ENCODE measurements around the gene PC.

PC gene

GRCh38 chr11:66907751-66908630 is 50.2 kb downstream of the PC start:
- DNase-seq, result no peak

- DNase-seq, result no peak
Measured at GRCh38 chr11:66906061-66906733, 52.0 kb downstream of the PC start.

- no peak for DNase-seq
Measured at GRCh38 chr11:66905631-66906030, 52.6 kb downstream of the PC start.

- DNase-seq, result no peak
Measured at GRCh38 chr11:66904981-66905521, 53.1 kb downstream of the PC start.

GRCh38 chr11:66904561-66904960 is 53.6 kb downstream of the PC start:
- DNase-seq, result no peak

- no peak for DNase-seq
Measured at GRCh38 chr11:66904055-66904454, 54.1 kb downstream of the PC start.

GRCh38 chr11:66902486-66903177 is 55.6 kb downstream of the PC start:
- no peak for DNase-seq

- DNase-seq, result no peak
Measured at GRCh38 chr11:66901964-66902390, 56.2 kb downstream of the PC start.

GRCh38 chr11:66894141-66894540 is 64.0 kb downstream of the PC start:
- DNase-seq, result no peak

- no peak for DNase-seq
Measured at GRCh38 chr11:66892911-66893310, 65.3 kb downstream of the PC start.

- DNase-seq, result peak; percentile 86 to 97
Measured at GRCh38 chr11:66891851-66892660, 66.1 kb downstream of the PC start.

- DNase-seq, result no peak
Measured at GRCh38 chr11:66889960-66890359, 68.2 kb downstream of the PC start.

- DNase-seq, result no peak
Measured at GRCh38 chr11:66888282-66888681, 69.9 kb downstream of the PC start.

GRCh38 chr11:66887526-66887925 is 70.7 kb downstream of the PC start:
- no peak for DNase-seq

GRCh38 chr11:66886671-66887221 is 71.4 kb downstream of the PC start:
- no peak for DNase-seq

GRCh38 chr11:66885950-66886440 is 72.2 kb downstream of the PC start:
- DNase-seq, result no peak

GRCh38 chr11:66885469-66885868 is 72.7 kb downstream of the PC start:
- DNase-seq, result no peak

- no peak for DNase-seq
Measured at GRCh38 chr11:66884443-66884842, 73.7 kb downstream of the PC start.

GRCh38 chr11:66883016-66883965 is 74.9 kb downstream of the PC start:
- DNase-seq, result peak in 1 of 2 experiments; percentile 44

- DNase-seq, result no peak
Measured at GRCh38 chr11:66882561-66883015, 75.6 kb downstream of the PC start.

Measured in SW 1271 (cell line).